OCI-LY7 (cell line): ENCODE results near the gene EXOC6B.

ENCODE experiments used
- EZH2phosphoT487 ChIP-seq: fragments of 200-600 bp; sonication (generic); IDR thresholded peaks from 2 replicates; pipeline ENCODE4 v1.6.1; 2018; ENCODE audit warnings: low read depth, borderline replicate concordance, mild to moderate bottlenecking, mixed run types, antibody characterized with exemption, low read length, moderate library complexity, mixed read lengths
- TF ChIP-seq, protein P1 (sequence below): fragments of 200-600 bp; sonication (generic); conservative IDR thresholded peaks from 2 replicates; pipeline ENCODE4 v1.5.1; 2014; ENCODE audit warnings: mild to moderate bottlenecking, antibody characterized with exemption, low read length, moderate library complexity, mixed read lengths

DNA sequence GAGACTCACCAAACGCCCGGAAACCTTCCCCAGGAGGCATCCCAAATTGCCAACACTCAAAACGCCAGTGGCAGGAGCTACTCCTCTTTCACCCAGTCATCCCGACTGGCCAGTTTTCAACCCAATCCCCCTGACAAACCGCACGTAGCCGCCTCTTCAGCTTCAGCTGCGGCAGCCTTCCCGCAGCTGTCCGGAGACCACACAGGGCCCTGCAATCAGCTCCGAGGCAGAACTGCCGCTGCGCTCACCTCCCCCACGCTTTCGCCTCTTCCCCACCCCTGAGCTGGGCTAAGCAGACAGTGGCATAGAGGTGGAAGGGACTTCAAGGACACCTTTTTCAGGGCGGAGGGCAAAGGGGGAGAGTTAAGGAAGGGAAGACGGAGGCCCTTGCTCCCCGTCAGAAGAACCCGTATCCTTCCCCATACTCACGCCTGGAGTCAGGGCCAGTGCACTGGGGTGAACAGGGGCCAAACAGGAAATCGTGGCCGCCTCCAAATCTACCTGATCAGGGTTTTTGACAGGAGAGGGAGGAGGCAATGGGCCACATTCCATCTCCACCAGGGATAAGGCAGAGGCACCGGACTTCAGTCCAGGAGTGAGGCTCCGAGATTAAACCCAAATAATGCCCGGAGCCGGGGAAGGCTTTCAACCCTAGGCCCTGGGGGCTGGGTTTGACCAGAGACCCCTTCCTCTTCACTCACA lies 695.0 kb downstream of the EXOC6B start:
- TF ChIP-seq, protein P1, sequence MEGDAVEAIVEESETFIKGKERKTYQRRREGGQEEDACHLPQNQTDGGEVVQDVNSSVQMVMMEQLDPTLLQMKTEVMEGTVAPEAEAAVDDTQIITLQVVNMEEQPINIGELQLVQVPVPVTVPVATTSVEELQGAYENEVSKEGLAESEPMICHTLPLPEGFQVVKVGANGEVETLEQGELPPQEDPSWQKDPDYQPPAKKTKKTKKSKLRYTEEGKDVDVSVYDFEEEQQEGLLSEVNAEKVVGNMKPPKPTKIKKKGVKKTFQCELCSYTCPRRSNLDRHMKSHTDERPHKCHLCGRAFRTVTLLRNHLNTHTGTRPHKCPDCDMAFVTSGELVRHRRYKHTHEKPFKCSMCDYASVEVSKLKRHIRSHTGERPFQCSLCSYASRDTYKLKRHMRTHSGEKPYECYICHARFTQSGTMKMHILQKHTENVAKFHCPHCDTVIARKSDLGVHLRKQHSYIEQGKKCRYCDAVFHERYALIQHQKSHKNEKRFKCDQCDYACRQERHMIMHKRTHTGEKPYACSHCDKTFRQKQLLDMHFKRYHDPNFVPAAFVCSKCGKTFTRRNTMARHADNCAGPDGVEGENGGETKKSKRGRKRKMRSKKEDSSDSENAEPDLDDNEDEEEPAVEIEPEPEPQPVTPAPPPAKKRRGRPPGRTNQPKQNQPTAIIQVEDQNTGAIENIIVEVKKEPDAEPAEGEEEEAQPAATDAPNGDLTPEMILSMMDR, result no peak
- no peak for TF ChIP-seq EZH2phosphoT487
